WTC11 (cell line): Measurements from ENCODE around the gene CLEC16A. TPM values are rescaled to one million over a fixed set of nuclear protein-coding genes. Genes with fewer than 3 reads are reported as not detected.
"Not testable (repeated sequence)": the region's sequence is repeated elsewhere in the genome, so short reads cannot be mapped to it uniquely, and the experiment has no call there.

Source experiments
- ATAC-seq: fragments of 200-7000 bp; cut with Tn5 transposase; 2 replicates; pipeline ENCODE4 v1.10.0; 2021; ENCODE audit warnings: mild to moderate bottlenecking, moderate library complexity
- CTCF ChIA-PET: fragments of 300-600 bp; sonication (Branson Sonifier 250); formaldehyde crosslinking; loops from one replicate; lab custom pipeline; 2021; ENCODE audit warnings: antibody characterized with exemption; lab: Charles Lee
- POLR2A ChIA-PET: fragments of 350-600 bp; sonication (Branson Sonifier 250); formaldehyde crosslinking; loops from one replicate; lab custom pipeline; 2021; ENCODE audit warnings: antibody characterized with exemption; lab: Charles Lee
- DNase-seq: peaks from one replicate; pipeline ENCODE4 v3.0.0; 2021; ENCODE audit warnings: low spot score
- H3K27ac Mint-ChIP-seq: 2 replicates; pipeline ENCODE4 v1.8.0; 2021; ENCODE audit warnings: mixed read lengths
- H3K27me3 Mint-ChIP-seq: 2 replicates; pipeline ENCODE4 v1.8.0; 2021; ENCODE audit warnings: low read depth, mild to moderate bottlenecking, moderate library complexity, mixed read lengths
- H3K36me3 Mint-ChIP-seq: 2 replicates; pipeline ENCODE4 v1.8.0; 2021; ENCODE audit warnings: mixed read lengths
- H3K4me1 Mint-ChIP-seq: 2 replicates; pipeline ENCODE4 v1.8.0; 2022; ENCODE audit warnings: mixed read lengths
- H3K4me3 Mint-ChIP-seq: 2 replicates; pipeline ENCODE4 v1.8.0; 2021; ENCODE audit warnings: mild to moderate bottlenecking, moderate library complexity, mixed read lengths
- H3K9me3 Mint-ChIP-seq: 2 replicates; pipeline ENCODE4 v1.8.0; 2021; ENCODE audit warnings: mixed read lengths
- ATF1 ChIP-seq: sonication (generic); formaldehyde crosslinking; IDR thresholded peaks from 2 replicates; pipeline ENCODE4 v1.8.1; 2023; ENCODE audit warnings: mild to moderate bottlenecking, moderate library complexity, missing genetic modification reagents
- CREM ChIP-seq: sonication (generic); formaldehyde crosslinking; IDR thresholded peaks from 2 replicates; pipeline ENCODE4 v1.8.1; 2022; ENCODE audit warnings: mild to moderate bottlenecking, missing genetic modification reagents, moderate library complexity
- ESRRA ChIP-seq: sonication (generic); formaldehyde crosslinking; IDR thresholded peaks from 2 replicates; pipeline ENCODE4 v1.8.1; 2022; ENCODE audit warnings: mild to moderate bottlenecking, missing genetic modification reagents, borderline replicate concordance
- IRF2 ChIP-seq: sonication (generic); formaldehyde crosslinking; IDR thresholded peaks from 2 replicates; pipeline ENCODE4 v1.8.0; 2022; ENCODE audit warnings: low read depth, missing genetic modification reagents, borderline replicate concordance
- NR1H2 ChIP-seq: sonication (generic); formaldehyde crosslinking; IDR thresholded peaks from 2 replicates; pipeline ENCODE4 v1.9.0; 2021; ENCODE audit warnings: mild to moderate bottlenecking, moderate library complexity, missing genetic modification reagents
- SP1 ChIP-seq: sonication (generic); formaldehyde crosslinking; conservative IDR thresholded peaks from 2 replicates; pipeline ENCODE4 v1.8.1; 2022; ENCODE audit warnings: missing genetic modification reagents
- ZNF121 ChIP-seq: sonication (generic); formaldehyde crosslinking; IDR thresholded peaks from 2 replicates; pipeline ENCODE4 v1.8.0; 2023; ENCODE audit warnings: missing genetic modification reagents
- total RNA-seq: library from RNA; stranded (reverse); gene quantifications from 3 replicates; pipeline ENCODE4 v1.2.3, GENCODE V29; 2021
- TF ChIP-seq, protein P1 (sequence below): fragments of 250-450 bp; sonication (Bioruptor Pico); conservative IDR thresholded peaks from 2 replicates; pipeline ENCODE4 v1.9.0; 2021; ENCODE audit warnings: mild to moderate bottlenecking
- TF ChIP-seq, protein P2 (sequence below): sonication (generic); formaldehyde crosslinking; IDR thresholded peaks from 2 replicates; pipeline ENCODE4 v1.8.1; 2023; ENCODE audit warnings: mild to moderate bottlenecking, missing genetic modification reagents, moderate library complexity
- TF ChIP-seq, protein P3 (sequence below): fragments of 250-450 bp; sonication (Bioruptor Pico); IDR thresholded peaks from 2 replicates; pipeline ENCODE4 v1.9.0; 2021; ENCODE audit warnings: mild to moderate bottlenecking
- TF ChIP-seq, protein P4 (sequence below): sonication (generic); formaldehyde crosslinking; IDR thresholded peaks from 2 replicates; pipeline ENCODE4 v1.8.0; 2022; ENCODE audit warnings: missing genetic modification reagents

CLEC16A gene
- total RNA-seq, 1 experiment from 2014 or later, result 14.4 TPM

DNA sequence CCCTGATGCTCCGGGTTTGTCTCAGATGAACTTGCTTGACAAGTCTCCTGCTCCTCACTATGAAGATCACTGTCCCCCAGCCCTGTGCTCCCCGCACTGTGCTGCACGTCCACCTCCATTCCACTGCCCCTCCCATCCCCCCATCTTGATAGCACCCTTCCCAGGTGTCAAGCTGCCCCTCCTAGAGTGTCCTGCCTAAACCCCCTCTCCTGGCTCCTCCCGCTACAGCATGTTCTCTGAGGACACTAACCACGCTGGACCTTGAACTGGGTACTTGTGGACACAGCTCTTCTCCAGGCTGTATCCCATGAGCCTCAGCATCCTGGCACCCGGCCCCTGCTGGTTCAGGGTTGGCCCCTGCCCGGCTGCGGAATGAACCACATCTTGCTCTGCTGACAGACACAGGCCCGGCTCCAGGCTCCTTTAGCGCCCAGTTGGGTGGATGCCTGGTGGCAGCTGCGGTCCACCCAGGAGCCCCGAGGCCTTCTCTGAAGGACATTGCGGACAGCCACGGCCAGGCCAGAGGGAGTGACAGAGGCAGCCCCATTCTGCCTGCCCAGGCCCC, 20.6 kb upstream of the CLEC16A start:
- H3K36me3 Mint-ChIP-seq, result peaks cover 6% of the 10 kb centered on the region; the same call in 1 of the 2 replicates
- ChIA-PET CTCF (interaction anchor here (0.9 to 1.0 kb wide), 2 partner anchors 14 to 46 kb away, joined by 3 read pairs; no protein-coding TSS in a partner anchor), POLR2A (no interaction called here)
- TF ChIP-seq, protein P1, sequence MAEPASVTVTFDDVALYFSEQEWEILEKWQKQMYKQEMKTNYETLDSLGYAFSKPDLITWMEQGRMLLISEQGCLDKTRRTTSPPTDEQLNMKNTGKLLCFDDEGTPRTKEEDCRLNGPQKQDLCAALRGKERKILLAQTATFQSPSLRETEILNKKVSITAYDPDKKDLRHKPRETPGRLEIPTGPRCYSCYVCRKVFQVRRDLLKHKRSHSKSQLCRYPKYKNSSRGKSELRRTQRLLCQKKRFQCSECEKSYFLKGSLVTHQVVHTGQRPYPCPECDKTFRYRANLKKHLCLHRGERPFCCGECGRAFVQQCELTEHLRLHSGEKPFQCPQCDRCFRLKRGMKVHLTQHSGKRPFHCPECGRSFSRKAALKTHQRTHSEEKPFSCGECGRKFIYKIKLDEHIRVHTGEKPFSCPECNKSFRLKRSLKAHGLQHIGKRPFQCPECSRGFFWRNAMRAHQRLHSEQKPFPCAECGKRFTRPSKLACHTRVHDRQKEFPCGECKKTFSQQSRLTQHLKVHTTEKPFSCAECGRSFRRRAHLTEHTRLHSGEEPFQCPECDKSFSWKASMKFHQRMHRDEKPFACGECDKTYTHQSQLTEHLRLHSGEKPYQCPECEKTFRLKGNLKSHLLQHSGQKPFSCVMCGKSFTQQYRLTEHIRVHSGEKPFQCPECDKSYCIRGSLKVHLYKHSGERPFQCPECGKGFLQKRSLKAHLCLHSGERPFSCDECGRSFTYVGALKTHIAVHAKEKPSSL (CRISPR knock-in tag), result no peak
- TF ChIP-seq CREM (no peak), ATF1 (CRISPR knock-in tag) (no peak), NR1H2 (CRISPR knock-in tag) (no peak), ESRRA (CRISPR knock-in tag) (no peak), IRF2 (CRISPR knock-in tag) (no peak)
- TF ChIP-seq, protein P2, sequence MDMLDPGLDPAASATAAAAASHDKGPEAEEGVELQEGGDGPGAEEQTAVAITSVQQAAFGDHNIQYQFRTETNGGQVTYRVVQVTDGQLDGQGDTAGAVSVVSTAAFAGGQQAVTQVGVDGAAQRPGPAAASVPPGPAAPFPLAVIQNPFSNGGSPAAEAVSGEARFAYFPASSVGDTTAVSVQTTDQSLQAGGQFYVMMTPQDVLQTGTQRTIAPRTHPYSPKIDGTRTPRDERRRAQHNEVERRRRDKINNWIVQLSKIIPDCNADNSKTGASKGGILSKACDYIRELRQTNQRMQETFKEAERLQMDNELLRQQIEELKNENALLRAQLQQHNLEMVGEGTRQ (CRISPR knock-in tag), result no peak
- TF ChIP-seq, protein P3, sequence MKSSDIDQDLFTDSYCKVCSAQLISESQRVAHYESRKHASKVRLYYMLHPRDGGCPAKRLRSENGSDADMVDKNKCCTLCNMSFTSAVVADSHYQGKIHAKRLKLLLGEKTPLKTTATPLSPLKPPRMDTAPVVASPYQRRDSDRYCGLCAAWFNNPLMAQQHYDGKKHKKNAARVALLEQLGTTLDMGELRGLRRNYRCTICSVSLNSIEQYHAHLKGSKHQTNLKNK (CRISPR knock-in tag), result no peak
- no peak overlapping the region for H3K27ac Mint-ChIP-seq
- no peak for DNase-seq
- H3K27me3 Mint-ChIP-seq, result no peaks in the 10 kb centered on the region; the same call in 1 of the 2 replicates
- H3K9me3 Mint-ChIP-seq, result no peaks in the 10 kb centered on the region
- no peak for ATAC-seq
- no peak overlapping the region for H3K4me3 Mint-ChIP-seq
- H3K4me1 Mint-ChIP-seq, result peaks cover 4% of the 10 kb centered on the region; the same call in 1 of the 2 replicates

DNA sequence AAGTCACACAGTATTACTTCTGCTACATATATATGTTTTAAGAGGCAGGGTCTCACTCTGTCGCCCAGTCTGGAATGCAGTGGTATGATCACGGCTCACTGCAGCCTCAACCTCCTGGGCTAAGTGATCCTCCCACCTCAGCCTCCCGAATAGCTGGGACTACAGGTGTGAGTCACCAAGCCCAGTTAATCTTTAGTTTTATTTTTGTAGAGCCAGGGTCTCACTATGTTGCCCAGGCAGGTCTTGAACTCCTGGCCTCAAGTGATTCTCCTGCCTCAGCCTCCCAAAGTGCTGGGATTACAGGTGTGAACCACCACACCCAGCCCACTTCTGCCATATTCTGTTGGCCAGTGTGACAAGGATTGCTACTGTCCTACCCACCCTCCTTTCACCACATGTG, 19.1 kb upstream of the CLEC16A start:
- POLR2A ChIA-PET, result interaction anchor here (0.8 kb wide), 1 partner anchor 18 kb away, joined by 4 read pairs; no protein-coding TSS in a partner anchor
- DNase-seq, H3K9me3 Mint-ChIP-seq, H3K4me3 Mint-ChIP-seq, H3K4me1 Mint-ChIP-seq, H3K27ac Mint-ChIP-seq, ATAC-seq, CTCF ChIA-PET, H3K36me3 Mint-ChIP-seq, H3K27me3 Mint-ChIP-seq: not testable (repeated sequence)
- peak; percentile 72; the same call in 1 of the 2 replicates for TF ChIP-seq ZNF121 (CRISPR knock-in tag)

DNA sequence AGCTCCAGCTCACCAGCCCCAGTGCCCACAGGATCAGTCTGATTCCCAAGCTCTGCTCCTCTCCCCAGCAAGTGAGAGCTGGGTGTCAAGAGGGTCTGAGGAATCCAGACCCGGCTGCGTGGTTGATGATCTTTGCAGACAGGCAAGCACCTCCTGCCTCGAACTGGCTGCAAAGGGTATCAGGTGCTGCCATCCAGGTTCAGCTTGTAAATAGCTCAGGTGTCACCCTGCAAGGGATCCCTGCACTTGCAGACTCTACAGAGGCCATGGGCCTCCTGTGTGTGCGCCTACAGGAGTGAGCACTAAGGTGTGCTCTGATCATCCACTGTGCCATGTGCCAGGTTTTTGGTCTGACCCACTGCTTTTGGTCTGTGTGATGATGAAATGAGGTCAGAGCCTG, 18.3 kb upstream of the CLEC16A start:
- H3K4me1 Mint-ChIP-seq, result peaks cover 4% of the 10 kb centered on the region; the same call in 1 of the 2 replicates
- ChIA-PET POLR2A (interaction anchor here (0.8 kb wide), 1 partner anchor 19 kb away, joined by 4 read pairs; no protein-coding TSS in a partner anchor), CTCF (no interaction called here)
- H3K4me3 Mint-ChIP-seq, result no peak overlapping the region
- H3K27ac Mint-ChIP-seq, result no peak overlapping the region
- ATAC-seq (no peak), DNase-seq (no peak)
- TF ChIP-seq SP1, result no peak
- TF ChIP-seq, protein P4, sequence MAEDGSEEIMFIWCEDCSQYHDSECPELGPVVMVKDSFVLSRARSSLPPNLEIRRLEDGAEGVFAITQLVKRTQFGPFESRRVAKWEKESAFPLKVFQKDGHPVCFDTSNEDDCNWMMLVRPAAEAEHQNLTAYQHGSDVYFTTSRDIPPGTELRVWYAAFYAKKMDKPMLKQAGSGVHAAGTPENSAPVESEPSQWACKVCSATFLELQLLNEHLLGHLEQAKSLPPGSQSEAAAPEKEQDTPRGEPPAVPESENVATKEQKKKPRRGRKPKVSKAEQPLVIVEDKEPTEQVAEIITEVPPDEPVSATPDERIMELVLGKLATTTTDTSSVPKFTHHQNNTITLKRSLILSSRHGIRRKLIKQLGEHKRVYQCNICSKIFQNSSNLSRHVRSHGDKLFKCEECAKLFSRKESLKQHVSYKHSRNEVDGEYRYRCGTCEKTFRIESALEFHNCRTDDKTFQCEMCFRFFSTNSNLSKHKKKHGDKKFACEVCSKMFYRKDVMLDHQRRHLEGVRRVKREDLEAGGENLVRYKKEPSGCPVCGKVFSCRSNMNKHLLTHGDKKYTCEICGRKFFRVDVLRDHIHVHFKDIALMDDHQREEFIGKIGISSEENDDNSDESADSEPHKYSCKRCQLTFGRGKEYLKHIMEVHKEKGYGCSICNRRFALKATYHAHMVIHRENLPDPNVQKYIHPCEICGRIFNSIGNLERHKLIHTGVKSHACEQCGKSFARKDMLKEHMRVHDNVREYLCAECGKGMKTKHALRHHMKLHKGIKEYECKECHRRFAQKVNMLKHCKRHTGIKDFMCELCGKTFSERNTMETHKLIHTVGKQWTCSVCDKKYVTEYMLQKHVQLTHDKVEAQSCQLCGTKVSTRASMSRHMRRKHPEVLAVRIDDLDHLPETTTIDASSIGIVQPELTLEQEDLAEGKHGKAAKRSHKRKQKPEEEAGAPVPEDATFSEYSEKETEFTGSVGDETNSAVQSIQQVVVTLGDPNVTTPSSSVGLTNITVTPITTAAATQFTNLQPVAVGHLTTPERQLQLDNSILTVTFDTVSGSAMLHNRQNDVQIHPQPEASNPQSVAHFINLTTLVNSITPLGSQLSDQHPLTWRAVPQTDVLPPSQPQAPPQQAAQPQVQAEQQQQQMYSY, result peak; percentile 38; the same call in 1 of the 2 replicates
- H3K9me3 Mint-ChIP-seq, result no peaks in the 10 kb centered on the region
- H3K27me3 Mint-ChIP-seq, result no peaks in the 10 kb centered on the region; the same call in 1 of the 2 replicates
- peaks cover 6% of the 10 kb centered on the region; the same call in 1 of the 2 replicates for H3K36me3 Mint-ChIP-seq
